Caco-2 (cell line): ENCODE measurements around the gene GPR183. TPM values are rescaled to one million over a fixed set of nuclear protein-coding genes. Genes with fewer than 3 reads are reported as not detected.

Source experiments
- BruUV-seq: library from RNA; stranded (reverse); fragments of 400-500 nt; replicated peaks from 2 replicates; lab custom pipeline; 2021; lab: Mats Ljungman, UMichigan
- CTCF ChIA-PET: fragments of 300-600 bp; sonication (Branson Sonifier 250); formaldehyde crosslinking; loops from one replicate; lab custom pipeline; 2022; ENCODE audit warnings: antibody characterized with exemption; lab: Charles Lee
- POLR2A ChIA-PET: fragments of 300-600 bp; sonication (Branson Sonifier 250); formaldehyde crosslinking; loops from one replicate; lab custom pipeline; 2022; ENCODE audit warnings: antibody characterized with exemption; lab: Charles Lee
- DNase-seq, 2 experiments: peaks; one replicate each; pipeline versions ENCODE4 v3.0.0 to v3.0.0-alpha.2; 2020 to 2022
- H3K27me3 ChIP-seq: replicated peaks from 2 replicates; pipeline ENCODE4 v1.6.0; 2011; ENCODE audit warnings: low read length; ENCODE audit not compliant: control insufficient read depth, insufficient read depth
- H3K36me3 ChIP-seq: 2 replicates; pipeline ENCODE4 v1.5.1; 2011; ENCODE audit warnings: low read length; ENCODE audit not compliant: control insufficient read depth, insufficient read depth
- H3K4me1 ChIP-seq: fragments of 250-450 bp; sonication (Bioruptor Pico); 2 replicates; pipeline ENCODE4 v1.5.1; 2020; ENCODE audit warnings: mild to moderate bottlenecking
- H3K4me3 ChIP-seq: 2 replicates; pipeline ENCODE4 v1.5.1; 2011; ENCODE audit warnings: low read depth, mild to moderate bottlenecking, control low read depth, low read length
- H3K9me3 ChIP-seq: fragments of 250-450 bp; sonication (Bioruptor Pico); 2 replicates; pipeline ENCODE4 v1.5.1; 2020; ENCODE audit warnings: mild to moderate bottlenecking, moderate library complexity
- H3K27ac Mint-ChIP-seq: one replicate; pipeline ENCODE4 v1.8.0; 2022; ENCODE audit warnings: mixed read lengths; ENCODE audit not compliant: unreplicated experiment
- H3K27me3 Mint-ChIP-seq: one replicate; pipeline ENCODE4 v1.8.0; 2022; ENCODE audit warnings: mixed read lengths; ENCODE audit not compliant: insufficient read depth, unreplicated experiment
- H3K36me3 Mint-ChIP-seq: one replicate; pipeline ENCODE4 v1.8.0; 2022; ENCODE audit warnings: mild to moderate bottlenecking, mixed read lengths; ENCODE audit not compliant: insufficient read depth, unreplicated experiment
- H3K4me1 Mint-ChIP-seq: one replicate; pipeline ENCODE4 v1.8.0; 2022; ENCODE audit warnings: low read depth, mixed read lengths; ENCODE audit not compliant: unreplicated experiment
- H3K4me3 Mint-ChIP-seq: one replicate; pipeline ENCODE4 v1.8.0; 2022; ENCODE audit warnings: mild to moderate bottlenecking, moderate library complexity, mixed read lengths; ENCODE audit not compliant: unreplicated experiment
- H3K9me3 Mint-ChIP-seq: one replicate; pipeline ENCODE4 v1.8.0; 2022; ENCODE audit warnings: mixed read lengths; ENCODE audit not compliant: unreplicated experiment
- CTCF ChIP-seq, 2 experiments: fragments of 200-600 bp in 1 of 2; IDR thresholded peaks; 1 replicate in 1 of 2; 2 replicates in 1 of 2; pipeline versions ENCODE4 v1.5.1 to v1.8.0; 2011 to 2022; ENCODE audit warnings: antibody characterized with exemption in 1 of 2, control low read depth in 1 of 2, inconsistent platforms in 1 of 2, low read depth in 1 of 2, low read length in 1 of 2, mild to moderate bottlenecking in 1 of 2, moderate library complexity in 1 of 2; ENCODE audit not compliant: insufficient read depth in 1 of 2, severe bottlenecking in 1 of 2, unreplicated experiment in 1 of 2
- intact Hi-C: fragments of 100-400 bp; cut with micrococcal nuclease; formaldehyde crosslinking; loops from one replicate; pipeline ENCODE4 v1.10.0; 2022; ENCODE audit not compliant: unreplicated experiment
- total RNA-seq: library from RNA; stranded (reverse); gene quantifications from 2 replicates; pipeline ENCODE4 v1.2.3, GENCODE V29; 2022

GPR183 gene
- total RNA-seq, 1 experiment from 2014 or later, result not detected

GRCh38 chr13:99266827-99267226 is 40.4 kb downstream of the GPR183 start:
- Histone ChIP-seq H3K4me3 (no peak overlapping the region), H3K27me3 (no peaks in the 10 kb centered on the region), H3K9me3 (no peaks in the 10 kb centered on the region), H3K4me1 (no peaks in the 10 kb centered on the region), H3K36me3 (peaks cover 2% of the 10 kb centered on the region; the same call in 1 of the 2 replicates)
- no peaks in the 10 kb centered on the region for H3K9me3 Mint-ChIP-seq
- H3K36me3 Mint-ChIP-seq, result peaks cover 22% of the 10 kb centered on the region
- TF ChIP-seq CTCF (IDR thresholded peaks at IDR 0.05; ENCODE audit: insufficient read depth in 1 of 2, low read depth in 1 of 2, low read length in 1 of 2, severe bottlenecking in 1 of 2, unreplicated experiment in 1 of 2), result no peak
- no peak for DNase-seq
- no TSS peak for BruUV-seq
- H3K27me3 Mint-ChIP-seq, result no peaks in the 10 kb centered on the region
- intact Hi-C loops, result loop anchor here (1.0 to 5.0 kb wide), 4 partner anchors 66 to 235 kb away; no protein-coding TSS in a partner anchor
- H3K27ac Mint-ChIP-seq, result no peak overlapping the region
- ChIA-PET CTCF (interaction anchor here (0.9 to 1.6 kb wide), 4 partner anchors 24 to 170 kb away, joined by 3 to 12 read pairs (median 4); no protein-coding TSS in a partner anchor), POLR2A (no interaction called here)
- H3K4me3 Mint-ChIP-seq, result no peak overlapping the region
- H3K4me1 Mint-ChIP-seq, result no peaks in the 10 kb centered on the region

- BruUV-seq, result no TSS peak
- H3K4me1 Mint-ChIP-seq, result no peaks in the 10 kb centered on the region
- Histone ChIP-seq H3K27me3 (no peaks in the 10 kb centered on the region), H3K36me3 (no peaks in the 10 kb centered on the region; the same call in 1 of the 2 replicates), H3K4me1 (no peaks in the 10 kb centered on the region), H3K9me3 (no peaks in the 10 kb centered on the region), H3K4me3 (no peak overlapping the region)
- CTCF ChIA-PET, result interaction anchor here (0.6 to 1.6 kb wide), 10 partner anchors 10 to 171 kb away, joined by 3 to 23 read pairs (median 4); partner anchors contain the start of gene UBAC2
- DNase-seq, result peak in 1 of 2 experiments; percentile 47
- peak; percentile 41 to 74 for TF ChIP-seq CTCF (IDR thresholded peaks at IDR 0.05; ENCODE audit: insufficient read depth in 1 of 2, low read depth in 1 of 2, low read length in 1 of 2, severe bottlenecking in 1 of 2, unreplicated experiment in 1 of 2)
- no peak overlapping the region for H3K27ac Mint-ChIP-seq
- peaks cover 17% of the 10 kb centered on the region for H3K36me3 Mint-ChIP-seq
- no peaks in the 10 kb centered on the region for H3K9me3 Mint-ChIP-seq
- POLR2A ChIA-PET, result interaction anchor here (0.7 to 1.0 kb wide), 2 partner anchors 65 to 66 kb away, joined by 3 to 4 read pairs; partner anchors contain the start of gene UBAC2
- intact Hi-C loops, result loop anchor here (1.0 to 5.0 kb wide), 4 partner anchors 65 to 234 kb away; no protein-coding TSS in a partner anchor
- no peak overlapping the region for H3K4me3 Mint-ChIP-seq
- H3K27me3 Mint-ChIP-seq, result no peaks in the 10 kb centered on the region
Measured at GRCh38 chr13:99265821-99266426, 41.3 kb downstream of the GPR183 start.

- H3K27ac Mint-ChIP-seq, result no peak overlapping the region
- peaks cover 17% of the 10 kb centered on the region for H3K36me3 Mint-ChIP-seq
- no peaks in the 10 kb centered on the region for H3K9me3 Mint-ChIP-seq
- Histone ChIP-seq H3K4me3 (no peak overlapping the region), H3K27me3 (no peaks in the 10 kb centered on the region), H3K4me1 (no peaks in the 10 kb centered on the region), H3K9me3 (no peaks in the 10 kb centered on the region), H3K36me3 (no peaks in the 10 kb centered on the region; the same call in 1 of the 2 replicates)
- no peak for DNase-seq
- no peaks in the 10 kb centered on the region for H3K4me1 Mint-ChIP-seq
- CTCF ChIA-PET, result interaction anchor here (1.0 to 1.4 kb wide), 4 partner anchors 10 to 89 kb away, joined by 3 to 23 read pairs (median 12); partner anchors contain the start of gene UBAC2
- POLR2A ChIA-PET, result interaction anchor here (0.7 to 1.0 kb wide), 2 partner anchors 64 to 65 kb away, joined by 3 to 4 read pairs; partner anchors contain the start of gene UBAC2
- no TSS peak for BruUV-seq
- no peak for TF ChIP-seq CTCF (IDR thresholded peaks at IDR 0.05; ENCODE audit: insufficient read depth in 1 of 2, low read depth in 1 of 2, low read length in 1 of 2, severe bottlenecking in 1 of 2, unreplicated experiment in 1 of 2)
- H3K4me3 Mint-ChIP-seq, result no peak overlapping the region
- intact Hi-C loops, result loop anchor here (5.0 kb wide), 1 partner anchor 233 kb away; no protein-coding TSS in a partner anchor
- H3K27me3 Mint-ChIP-seq, result no peaks in the 10 kb centered on the region
Measured at GRCh38 chr13:99265162-99265800, 41.9 kb downstream of the GPR183 start.
